B cell (primary cell): ENCODE results near the gene CNST.

ENCODE experiments used
- CTCF ChIP-seq: fragments of 200-600 bp; IDR thresholded peaks from one replicate; pipeline ENCODE4 v1.8.0; 2022; ENCODE audit warnings: antibody characterized with exemption, mild to moderate bottlenecking
- EZH2 ChIP-seq: IDR thresholded peaks from 2 replicates; pipeline ENCODE4 v1.6.1; 2012; ENCODE audit warnings: borderline replicate concordance, low read depth, mild to moderate bottlenecking, moderate library complexity, low read length; ENCODE audit not compliant: insufficient read depth, poor library complexity, severe bottlenecking

DNA sequence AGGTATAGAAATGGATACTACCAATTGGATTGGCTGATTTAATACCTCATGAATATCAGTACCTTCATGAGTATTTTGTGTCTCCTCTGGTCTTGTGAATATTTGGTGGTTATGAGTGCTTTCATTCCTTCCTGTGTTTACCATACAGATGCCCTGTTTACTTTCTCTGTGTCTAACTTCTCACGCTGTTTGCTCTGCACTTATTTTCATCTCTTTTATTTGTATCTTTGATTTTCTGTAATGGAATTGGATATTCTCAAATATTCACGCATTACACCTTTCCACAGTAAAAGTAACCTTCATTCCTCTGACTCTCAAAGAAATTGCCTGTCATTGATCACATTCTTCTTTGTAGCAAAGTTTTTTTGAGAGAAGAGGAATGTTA is 16.8 kb downstream of the CNST start:
- TF ChIP-seq CTCF = no peak
- TF ChIP-seq EZH2 = no peak
